GM12873 (cell line): ENCODE data around the gene FGD6.

Experiments used
- TF ChIP-seq, protein P1 (sequence below): IDR thresholded peaks from 2 replicates; pipeline ENCODE4 v1.5.1; 2012; ENCODE audit warnings: low read depth, mild to moderate bottlenecking, moderate library complexity, low read length, control low read depth; ENCODE audit not compliant: insufficient read depth; ENCODE audit errors: missing control alignments

The FGD6 gene

DNA sequence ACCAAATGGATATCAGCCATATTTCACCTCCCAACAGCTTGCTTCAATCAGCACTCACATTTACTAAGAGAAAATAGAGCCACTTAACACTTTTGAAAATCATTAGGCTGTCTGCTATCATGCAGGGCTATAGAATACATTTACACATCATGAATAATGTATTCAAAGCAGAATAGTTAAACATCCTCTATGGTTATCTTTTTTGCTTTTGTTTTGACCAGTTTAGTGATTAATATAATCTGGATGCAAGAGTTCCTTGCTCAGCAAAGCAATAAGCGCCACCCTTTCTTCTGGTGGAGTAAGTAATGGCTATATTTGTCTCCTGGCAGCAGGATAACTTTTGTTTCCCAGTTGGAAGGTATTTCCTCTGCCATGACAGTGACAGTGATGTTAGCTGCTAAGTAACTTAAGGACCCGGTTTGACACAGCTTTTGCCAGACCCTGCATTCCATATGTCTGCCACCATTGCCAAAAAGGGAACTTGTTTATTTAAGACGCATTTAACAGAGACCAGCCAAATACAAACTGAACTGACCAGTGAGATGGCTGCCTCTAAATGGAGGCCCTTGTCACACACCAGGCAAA is 73.6 kb downstream of the FGD6 start:
- TF ChIP-seq, protein P1, sequence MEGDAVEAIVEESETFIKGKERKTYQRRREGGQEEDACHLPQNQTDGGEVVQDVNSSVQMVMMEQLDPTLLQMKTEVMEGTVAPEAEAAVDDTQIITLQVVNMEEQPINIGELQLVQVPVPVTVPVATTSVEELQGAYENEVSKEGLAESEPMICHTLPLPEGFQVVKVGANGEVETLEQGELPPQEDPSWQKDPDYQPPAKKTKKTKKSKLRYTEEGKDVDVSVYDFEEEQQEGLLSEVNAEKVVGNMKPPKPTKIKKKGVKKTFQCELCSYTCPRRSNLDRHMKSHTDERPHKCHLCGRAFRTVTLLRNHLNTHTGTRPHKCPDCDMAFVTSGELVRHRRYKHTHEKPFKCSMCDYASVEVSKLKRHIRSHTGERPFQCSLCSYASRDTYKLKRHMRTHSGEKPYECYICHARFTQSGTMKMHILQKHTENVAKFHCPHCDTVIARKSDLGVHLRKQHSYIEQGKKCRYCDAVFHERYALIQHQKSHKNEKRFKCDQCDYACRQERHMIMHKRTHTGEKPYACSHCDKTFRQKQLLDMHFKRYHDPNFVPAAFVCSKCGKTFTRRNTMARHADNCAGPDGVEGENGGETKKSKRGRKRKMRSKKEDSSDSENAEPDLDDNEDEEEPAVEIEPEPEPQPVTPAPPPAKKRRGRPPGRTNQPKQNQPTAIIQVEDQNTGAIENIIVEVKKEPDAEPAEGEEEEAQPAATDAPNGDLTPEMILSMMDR = no peak

DNA sequence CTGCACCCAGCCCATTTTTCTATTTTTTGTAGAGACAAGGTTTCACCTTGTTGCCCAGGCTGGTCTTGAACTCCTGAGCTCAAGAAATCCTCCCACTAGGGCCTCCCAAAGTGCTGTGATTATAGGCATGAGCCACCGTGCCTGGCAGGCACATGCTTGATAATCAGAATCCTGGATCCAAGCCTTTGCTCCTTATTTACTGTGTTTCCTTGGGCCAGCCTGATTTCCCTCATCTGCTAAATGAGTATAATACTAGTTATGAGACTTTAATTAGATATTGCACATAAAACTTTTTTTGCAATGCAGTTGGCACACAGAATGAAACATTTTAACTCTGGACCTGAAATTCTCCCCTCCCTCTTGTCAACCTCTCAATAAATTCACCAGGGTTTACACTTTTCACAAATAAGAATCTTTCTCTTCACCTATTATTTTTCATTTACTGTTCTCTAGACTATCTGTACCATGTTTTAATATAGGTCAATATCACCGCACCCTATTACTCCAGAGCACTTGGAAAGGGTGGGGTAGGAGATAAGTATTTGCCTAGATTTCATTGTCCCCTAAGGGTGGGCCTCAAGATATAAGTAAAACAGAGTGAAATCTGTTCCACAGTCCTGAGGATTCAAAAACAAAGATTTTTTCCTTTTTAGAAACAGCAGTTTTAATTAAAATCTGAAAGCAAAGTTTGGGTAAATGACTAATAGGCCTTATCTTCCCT is 74.7 kb downstream of the FGD6 start:
- TF ChIP-seq, protein P1 = no peak

DNA sequence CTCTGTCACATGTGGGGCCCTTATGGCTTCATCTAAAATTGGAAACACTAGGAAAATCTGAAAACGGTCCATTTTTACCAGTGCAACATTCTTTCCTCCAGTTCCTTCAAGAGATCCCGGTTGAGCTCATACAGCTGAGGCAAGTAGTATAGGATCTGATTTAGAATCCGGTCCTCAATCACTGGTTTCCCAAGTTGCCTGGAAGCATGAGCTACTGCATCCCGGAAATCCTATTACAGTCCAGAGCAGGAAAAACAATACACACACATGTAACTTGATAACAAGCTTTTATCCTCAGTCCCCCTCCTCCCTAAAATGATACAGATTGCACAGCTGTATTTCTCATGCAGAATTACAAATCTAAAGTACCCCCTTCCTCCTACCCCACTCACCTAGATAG is 76.0 kb downstream of the FGD6 start:
- TF ChIP-seq, protein P1 = no peak

DNA sequence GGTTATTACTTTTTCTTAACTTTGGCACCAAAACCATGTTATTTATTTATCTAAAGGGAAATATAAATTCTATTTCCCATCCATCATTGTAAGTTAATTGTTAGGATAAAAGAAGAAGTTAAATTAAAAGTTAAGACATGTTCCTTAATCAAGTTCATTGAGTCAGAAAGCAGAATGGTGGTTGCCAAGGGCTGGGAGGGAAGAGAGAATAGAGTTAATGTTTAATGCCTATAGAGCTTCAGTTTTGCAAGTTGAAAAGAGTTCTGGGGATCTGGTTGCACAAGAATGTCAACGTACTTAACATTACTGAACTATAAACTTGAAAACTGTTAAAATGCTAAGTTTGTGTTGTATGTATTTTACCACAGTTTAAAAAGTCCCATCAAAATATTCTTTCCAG is 80.7 kb downstream of the FGD6 start:
- TF ChIP-seq, protein P1 = no peak

DNA sequence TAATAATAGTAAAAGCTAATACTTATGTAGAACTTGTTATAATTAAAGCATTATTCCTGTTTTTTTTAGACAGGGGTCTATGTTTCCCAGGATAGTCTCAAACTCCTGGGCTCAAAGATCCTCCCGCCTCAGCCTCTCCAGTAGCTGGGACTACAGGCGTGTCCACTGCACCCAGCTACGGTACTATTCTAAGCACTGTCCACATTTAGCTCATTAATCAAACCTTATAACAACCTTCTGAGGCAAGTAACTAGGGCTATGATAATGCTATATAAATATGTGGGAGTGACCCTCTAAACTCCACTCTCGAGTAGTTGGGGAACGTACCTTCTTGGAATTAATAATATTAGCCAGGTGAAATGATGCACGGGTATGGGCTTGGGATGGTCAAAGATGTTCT is 83.2 kb downstream of the FGD6 start:
- TF ChIP-seq, protein P1 = no peak

DNA sequence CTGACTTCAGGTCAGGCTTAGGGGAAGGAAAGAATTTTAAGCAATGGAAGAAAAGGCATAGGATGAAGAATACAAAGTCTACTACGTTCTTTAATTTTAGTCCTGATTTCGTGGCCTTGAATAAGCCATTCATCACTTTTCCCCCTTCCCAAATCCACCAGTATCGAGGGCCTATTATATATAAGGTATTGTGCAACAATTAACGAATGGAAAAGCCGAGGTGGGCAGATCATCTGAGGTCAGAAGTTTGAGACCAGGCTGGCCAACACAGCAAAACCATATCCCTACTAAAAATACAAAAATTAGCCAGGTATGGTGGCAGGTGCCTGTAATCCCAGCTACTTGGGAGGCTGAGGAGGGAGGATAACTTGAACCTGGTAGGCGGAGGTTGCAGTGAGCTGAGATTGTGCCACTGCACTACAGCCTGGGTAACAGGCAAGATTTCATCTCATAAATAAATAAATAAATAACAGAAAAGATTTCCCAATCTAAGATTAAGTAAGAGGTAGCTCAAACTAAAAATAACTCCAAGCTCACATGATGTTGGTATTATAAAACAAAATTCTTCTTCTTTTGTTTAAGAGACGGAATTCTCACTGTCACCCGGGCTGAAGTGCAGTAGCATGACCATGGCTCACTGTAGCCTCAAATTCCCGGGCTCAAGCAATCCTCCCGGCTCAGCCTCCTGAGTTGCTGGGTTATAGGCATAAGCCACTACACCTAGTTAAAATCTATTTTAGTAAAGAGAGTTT is 85.5 kb downstream of the FGD6 start:
- TF ChIP-seq, protein P1 = no peak

DNA sequence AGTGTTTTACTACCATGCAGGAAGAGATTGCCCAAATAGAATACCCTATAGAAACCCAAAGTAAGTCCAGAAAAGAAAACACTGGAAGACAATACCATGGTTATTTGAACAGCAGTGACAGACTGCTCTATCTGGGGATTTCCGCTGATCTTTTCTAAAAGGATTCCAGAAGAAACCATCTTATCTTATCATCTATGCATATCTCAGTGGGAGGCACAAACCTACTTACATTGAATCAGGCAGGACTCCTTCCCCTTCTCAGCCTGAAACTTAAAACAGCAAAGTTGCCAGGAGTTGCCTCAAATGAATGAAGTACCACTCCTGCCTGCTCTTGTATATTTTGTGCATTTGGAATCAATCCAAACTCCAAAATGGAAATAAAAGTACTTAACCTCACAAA is 87.2 kb downstream of the FGD6 start:
- TF ChIP-seq, protein P1 = no peak
